HCT116 (cell line): ENCODE data around the gene G6PC3.

Experiments
- JUND ChIP-seq: IDR thresholded peaks from 2 replicates; pipeline ENCODE4 v1.6.1; 2012
- POLR2A ChIP-seq: IDR thresholded peaks from 2 replicates; pipeline ENCODE4 v1.7.0; 2011; ENCODE audit warnings: borderline replicate concordance; ENCODE audit not compliant: insufficient read depth, insufficient read length; ENCODE audit errors: extremely low read depth
- SIN3A ChIP-seq: IDR thresholded peaks from 2 replicates; pipeline ENCODE4 v1.6.1; 2012; ENCODE audit warnings: low read depth
- SP1 ChIP-seq: IDR thresholded peaks from 2 replicates; pipeline ENCODE4 v1.6.1; 2012; ENCODE audit warnings: low read depth
- SRF ChIP-seq: IDR thresholded peaks from 2 replicates; pipeline ENCODE4 v1.6.1; 2012; ENCODE audit warnings: low read depth
- YY1 ChIP-seq: IDR thresholded peaks from 2 replicates; pipeline ENCODE4 v1.6.1; 2011; ENCODE audit warnings: low read length, low read depth, moderate library complexity, mild to moderate bottlenecking; ENCODE audit not compliant: insufficient replicate concordance; ENCODE audit errors: extremely low read depth
- ZNF274 ChIP-seq: fragments of 200-500 bp; sonication (Bioruptor generic); IDR thresholded peaks from 2 replicates; pipeline ENCODE4 v1.6.1; 2014; ENCODE audit warnings: mild to moderate bottlenecking, low read depth, low read length, inconsistent platforms
- TF ChIP-seq, protein P1 (sequence below), 3 experiments: fragments of 200-600 bp in 1 of 3; sonication (generic) in 1 of 3; IDR thresholded peaks in 2 of 3; conservative IDR thresholded peaks in 1 of 3; 2 replicates each; pipeline ENCODE4 v1.5.1; 2012 to 2017; ENCODE audit warnings: low read depth in 2 of 3, low read length in 2 of 3, antibody characterized with exemption in 1 of 3, borderline replicate concordance in 1 of 3, control low read depth in 1 of 3, mild to moderate bottlenecking in 1 of 3, mixed read lengths in 1 of 3, mixed run types in 1 of 3, moderate library complexity in 1 of 3; ENCODE audit not compliant: insufficient read depth in 1 of 3

DNA sequence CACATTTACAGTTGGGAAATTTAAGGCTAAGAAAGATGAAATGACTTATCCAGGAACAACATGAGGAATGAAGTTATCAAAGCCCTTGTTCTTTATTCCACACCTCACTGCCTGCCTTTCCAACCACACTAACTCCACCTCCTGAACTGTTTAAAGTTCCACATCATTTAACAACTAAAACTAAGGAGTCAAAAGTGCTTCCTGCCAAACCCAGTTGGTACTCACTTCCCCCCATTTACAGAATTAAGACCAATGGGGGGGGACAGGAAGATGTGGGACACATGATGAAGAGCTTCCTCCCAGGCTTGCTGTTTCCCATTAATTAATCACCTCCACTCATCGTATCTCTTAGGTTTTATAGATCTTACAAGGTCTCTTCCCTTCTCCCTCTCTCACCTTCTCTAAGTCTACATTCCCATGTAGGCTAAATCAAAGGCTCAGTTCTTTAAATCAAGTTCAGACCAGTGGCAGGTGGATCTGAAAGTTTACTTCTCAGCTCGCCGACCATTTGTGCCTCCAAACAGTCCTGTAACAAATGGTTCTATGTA lies 36.6 kb upstream of the G6PC3 start:
- TF ChIP-seq POLR2A (no peak), SIN3A (no peak), SRF (no peak), JUND (no peak), SP1 (no peak), YY1 (no peak), ZNF274 (no peak)
- TF ChIP-seq, protein P1, sequence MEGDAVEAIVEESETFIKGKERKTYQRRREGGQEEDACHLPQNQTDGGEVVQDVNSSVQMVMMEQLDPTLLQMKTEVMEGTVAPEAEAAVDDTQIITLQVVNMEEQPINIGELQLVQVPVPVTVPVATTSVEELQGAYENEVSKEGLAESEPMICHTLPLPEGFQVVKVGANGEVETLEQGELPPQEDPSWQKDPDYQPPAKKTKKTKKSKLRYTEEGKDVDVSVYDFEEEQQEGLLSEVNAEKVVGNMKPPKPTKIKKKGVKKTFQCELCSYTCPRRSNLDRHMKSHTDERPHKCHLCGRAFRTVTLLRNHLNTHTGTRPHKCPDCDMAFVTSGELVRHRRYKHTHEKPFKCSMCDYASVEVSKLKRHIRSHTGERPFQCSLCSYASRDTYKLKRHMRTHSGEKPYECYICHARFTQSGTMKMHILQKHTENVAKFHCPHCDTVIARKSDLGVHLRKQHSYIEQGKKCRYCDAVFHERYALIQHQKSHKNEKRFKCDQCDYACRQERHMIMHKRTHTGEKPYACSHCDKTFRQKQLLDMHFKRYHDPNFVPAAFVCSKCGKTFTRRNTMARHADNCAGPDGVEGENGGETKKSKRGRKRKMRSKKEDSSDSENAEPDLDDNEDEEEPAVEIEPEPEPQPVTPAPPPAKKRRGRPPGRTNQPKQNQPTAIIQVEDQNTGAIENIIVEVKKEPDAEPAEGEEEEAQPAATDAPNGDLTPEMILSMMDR (IDR thresholded peaks at IDR 0.05 in 2 of 3, conservative IDR thresholded peaks at IDR 0.05 in 1 of 3; ENCODE audit: borderline replicate concordance in 1 of 3, insufficient read depth in 1 of 3, low read depth in 2 of 3, low read length in 2 of 3) = no peak
